HG03108 (cell line): ENCODE measurements around the gene VSIG4.
"Not testable (repeated sequence)": the region's sequence is repeated elsewhere in the genome, so short reads cannot be mapped to it uniquely, and the experiment has no call there.

Experiments used
- ATAC-seq: cut with Tn5 transposase; IDR thresholded peaks from one replicate; pipeline ENCODE4 v1.9.1; 2021; ENCODE audit warnings: moderate library complexity; ENCODE audit not compliant: unreplicated experiment

VSIG4 gene

GRCh38 chrX:66039944-66040343 is at the start of gene VSIG4:
Gene VSIG4, minus strand, starts transcription at chrX:66040080. Its CDS starts 82 bp downstream, at chrX:66039998.
- ATAC-seq = no peak

DNA sequence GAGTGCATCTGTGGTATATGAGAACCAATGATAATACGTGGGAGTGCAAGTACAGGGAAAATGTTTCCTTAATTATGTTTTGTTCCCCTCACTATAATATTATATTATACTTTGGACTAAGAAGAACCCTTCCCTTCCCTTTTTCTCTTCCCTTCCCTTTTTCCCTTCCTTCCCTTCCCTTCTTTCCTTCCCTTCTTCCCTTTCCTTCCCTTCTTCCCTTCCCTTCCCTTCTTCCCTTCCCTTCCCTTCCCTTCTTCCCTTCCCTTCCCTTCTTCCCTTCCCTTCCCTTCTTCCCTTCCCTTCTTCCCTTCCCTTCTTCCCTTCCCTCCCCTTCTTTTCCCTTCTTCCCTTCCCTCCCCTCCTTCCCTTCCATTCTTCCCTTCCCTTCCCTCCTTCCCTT is 36.9 kb upstream of the VSIG4 start:
- no peak for ATAC-seq

- no peak for ATAC-seq
Measured at GRCh38 chrX:66074920-66075879, 35.3 kb upstream of the VSIG4 start.

DNA sequence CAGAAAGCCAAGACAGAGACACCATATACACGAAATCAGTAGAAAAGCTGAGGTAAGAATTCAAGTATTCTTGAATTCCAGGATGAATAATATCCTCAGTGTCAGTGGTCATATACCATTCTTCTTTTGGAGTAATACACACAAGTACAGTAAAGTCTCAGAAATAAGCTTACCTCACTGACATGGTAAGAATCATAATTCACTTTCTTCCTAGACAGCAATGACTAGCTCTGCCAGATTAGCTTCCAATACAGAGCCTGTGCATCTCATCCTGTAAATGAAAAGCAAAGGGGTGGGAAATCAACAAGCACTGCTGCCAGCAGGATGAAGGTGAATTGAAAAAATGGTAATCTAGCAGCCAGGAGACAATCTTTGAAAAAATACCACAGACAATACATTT is 31.2 kb upstream of the VSIG4 start:
- ATAC-seq = no peak

GRCh38 chrX:66064261-66064660 is 24.4 kb upstream of the VSIG4 start:
- ATAC-seq = no peak

DNA sequence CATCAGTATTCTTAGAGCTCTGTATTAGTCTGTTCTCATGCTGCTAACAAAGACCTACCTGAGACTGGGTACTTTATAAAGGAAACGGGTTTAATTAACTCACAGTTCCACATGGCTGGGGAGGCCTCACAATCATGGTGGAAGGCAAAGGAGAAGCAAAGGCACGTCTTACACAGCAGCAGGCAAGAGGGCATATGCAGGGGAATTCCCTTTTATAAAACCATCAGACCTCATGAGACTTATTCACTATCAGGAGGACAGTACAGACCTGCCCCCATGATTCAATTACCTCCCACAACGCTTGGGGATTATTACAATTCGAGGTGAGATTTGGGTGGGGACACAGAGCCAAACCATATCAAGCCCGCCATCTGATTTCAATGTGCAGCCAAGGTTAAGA is 17.1 kb upstream of the VSIG4 start:
- not testable (repeated sequence) for ATAC-seq

- ATAC-seq = no peak
Measured at GRCh38 chrX:66054978-66055377, 15.1 kb upstream of the VSIG4 start.

GRCh38 chrX:66053414-66053813 is 13.5 kb upstream of the VSIG4 start:
- ATAC-seq = no peak

DNA sequence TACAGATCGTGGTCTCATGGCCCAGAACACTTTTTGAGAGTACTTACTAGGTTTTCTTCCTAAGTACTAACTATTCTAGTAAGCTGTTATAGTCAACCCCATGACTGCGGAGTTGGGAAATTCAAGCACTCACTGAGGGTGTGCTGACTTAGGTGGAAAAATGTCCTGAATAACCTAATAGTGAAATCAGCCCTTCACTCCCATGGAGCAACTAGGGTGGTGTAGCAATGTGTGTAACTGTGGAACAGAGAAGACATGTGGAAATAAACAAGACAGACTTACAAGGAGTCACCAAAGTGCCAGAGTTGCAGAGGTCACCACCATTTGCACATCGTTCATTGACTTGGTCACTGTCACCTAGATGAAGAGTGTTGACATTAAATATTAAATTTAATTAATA is 12.1 kb upstream of the VSIG4 start:
- ATAC-seq = no peak

DNA sequence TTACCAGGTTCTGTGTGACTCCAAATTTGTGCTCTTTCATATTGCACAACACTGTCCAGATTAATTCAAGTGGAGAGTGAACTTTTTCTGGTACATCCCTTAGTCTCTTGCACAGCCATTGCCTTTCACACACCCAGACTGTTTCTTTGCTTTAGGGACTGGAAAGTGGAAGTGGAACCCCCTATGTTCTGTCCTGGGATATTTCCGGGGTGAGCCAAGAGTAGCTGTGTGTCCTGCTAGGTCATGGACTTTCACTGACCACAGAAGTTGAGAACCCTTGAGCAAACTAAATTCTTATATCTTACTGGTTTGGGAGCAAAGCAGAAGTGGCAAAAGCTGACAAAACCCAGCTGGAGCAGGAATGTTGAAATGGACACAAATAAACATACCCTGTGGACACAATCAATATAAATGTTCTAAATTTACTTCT is 10.3 kb upstream of the VSIG4 start:
- no peak for ATAC-seq

- no peak for ATAC-seq
Measured at GRCh38 chrX:66049056-66049455, 9.2 kb upstream of the VSIG4 start.

DNA sequence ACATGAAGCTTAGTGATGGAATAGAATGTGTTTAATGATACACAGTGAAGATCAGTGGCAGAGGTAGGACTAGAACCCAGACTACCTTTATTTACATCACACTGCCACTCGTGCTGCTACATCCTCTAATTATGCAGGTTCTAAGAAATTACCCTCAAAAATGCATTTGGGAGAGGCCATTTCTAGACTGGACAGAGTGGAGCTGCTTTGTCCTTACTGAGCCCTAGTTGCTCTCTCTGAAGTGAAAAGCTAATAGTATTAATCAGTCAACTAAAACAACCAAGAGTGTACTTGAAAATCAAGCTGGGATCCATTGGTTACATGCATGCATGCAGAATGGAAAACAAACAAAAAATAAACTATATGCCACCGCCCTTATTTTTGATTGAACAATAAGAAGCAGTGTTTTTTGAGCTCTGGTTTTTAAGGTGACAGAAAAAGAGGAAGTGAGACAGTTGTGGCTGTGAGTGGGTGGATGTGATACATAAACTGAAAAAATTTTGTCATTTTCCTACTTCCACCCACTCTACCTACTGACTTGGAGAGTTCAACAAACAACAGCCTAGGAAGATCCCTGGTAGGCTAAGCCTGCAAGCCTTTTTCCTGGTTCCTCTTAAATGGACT is 6.8 kb upstream of the VSIG4 start:
- ATAC-seq = peak; percentile 70

GRCh38 chrX:66045894-66046293 is 6.0 kb upstream of the VSIG4 start:
- no peak for ATAC-seq

GRCh38 chrX:66043584-66043983 is 3.7 kb upstream of the VSIG4 start:
- ATAC-seq = no peak

- peak; percentile 48 for ATAC-seq
Measured at GRCh38 chrX:66042307-66043077, 2.6 kb upstream of the VSIG4 start.

- ATAC-seq = no peak
Measured at GRCh38 chrX:66038115-66038514, 1.8 kb downstream of the VSIG4 start.

GRCh38 chrX:66036231-66036630 is 3.6 kb downstream of the VSIG4 start:
- no peak for ATAC-seq

GRCh38 chrX:66035667-66036066 is 4.2 kb downstream of the VSIG4 start:
- no peak for ATAC-seq

DNA sequence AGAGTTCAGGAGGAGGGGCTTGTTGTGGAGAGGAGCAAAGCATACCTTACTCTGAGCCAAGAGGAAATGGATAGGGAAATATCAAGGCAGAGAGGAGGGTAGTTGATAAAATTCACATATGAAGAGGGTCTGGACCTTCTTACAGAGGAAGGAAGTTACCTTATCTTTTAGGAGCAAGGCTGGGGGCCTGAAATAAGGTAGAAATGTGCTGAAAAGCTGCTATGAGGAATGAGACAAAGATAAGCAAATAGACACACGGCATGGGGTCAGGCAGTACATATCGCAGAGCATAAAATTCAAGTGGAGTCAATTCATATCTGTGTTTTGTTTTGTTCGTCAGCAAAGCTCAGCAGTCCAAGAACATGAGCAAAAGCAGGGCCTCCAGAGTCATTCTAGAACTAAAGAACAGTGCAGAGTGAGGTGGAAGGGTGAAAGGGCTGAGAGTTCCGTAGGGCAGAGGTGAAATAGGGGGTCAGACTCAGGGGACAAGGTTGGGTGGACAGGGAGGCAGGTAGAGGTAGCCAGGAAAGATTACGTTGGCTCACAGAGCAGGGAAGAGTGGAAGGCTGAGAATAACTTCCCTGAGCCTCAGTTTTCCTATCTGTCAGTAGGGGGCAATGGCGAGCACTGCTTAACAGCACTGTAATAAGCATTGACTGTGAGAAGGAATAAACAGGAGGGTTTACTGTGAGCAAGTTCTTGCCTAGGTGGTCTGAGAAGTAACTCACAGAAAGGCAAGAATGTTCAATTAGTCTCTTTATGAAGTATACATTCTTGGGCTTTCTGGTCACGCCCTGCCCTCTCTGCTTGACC is 9.2 kb downstream of the VSIG4 start:
- peak; percentile 54 for ATAC-seq

DNA sequence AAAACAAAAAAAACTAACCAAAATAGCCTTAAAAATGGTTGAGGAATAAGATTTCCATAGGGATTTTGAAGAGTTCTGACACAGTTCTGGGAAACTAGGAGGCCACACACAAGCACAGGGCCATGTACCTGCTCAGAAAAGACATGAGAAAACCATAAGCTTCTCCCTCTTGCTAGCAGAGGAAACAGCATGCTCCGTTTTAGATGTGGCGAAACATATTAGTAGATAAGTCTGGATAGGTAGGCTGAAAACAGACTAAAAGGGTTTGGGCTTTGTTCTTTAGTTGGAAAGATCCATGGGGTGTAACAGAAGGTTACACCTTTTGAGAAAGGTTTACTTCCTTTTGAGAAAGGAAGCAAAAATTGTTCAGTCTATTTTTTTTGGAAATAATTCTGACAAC is 10.9 kb downstream of the VSIG4 start:
- no peak for ATAC-seq

DNA sequence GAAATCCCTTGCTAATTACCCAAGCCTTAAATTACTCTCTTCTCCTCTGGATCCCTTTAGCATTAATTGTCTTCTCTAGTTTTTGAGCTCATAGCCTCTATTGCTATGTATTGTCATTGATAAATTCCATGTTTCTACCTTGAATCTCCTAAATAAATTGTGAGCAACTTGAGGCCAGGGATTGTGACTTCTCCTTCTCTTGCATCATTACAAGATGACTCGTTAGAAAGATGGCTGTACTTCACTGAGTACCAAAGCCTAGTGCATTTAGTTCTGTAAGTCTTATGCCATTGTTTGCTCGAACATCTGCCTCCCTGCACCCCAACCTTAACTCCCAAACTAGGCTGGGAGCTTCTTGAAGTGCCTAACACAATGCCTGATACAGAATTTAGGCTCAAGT is 15.3 kb downstream of the VSIG4 start:
- no peak for ATAC-seq
